Pancreas (tissue), 10 donors: ENCODE data around the gene NUPR1. TPM values are rescaled to one million over a fixed set of nuclear protein-coding genes. Genes with fewer than 3 reads are reported as not detected.

ENCODE experiments used
- ATAC-seq, 4 donors: fragments of 200-7000 bp; cut with Tn5 transposase; one replicate each; pipeline versions ENCODE4 v1.8.0 to v1.9.1; 2020; ENCODE audit warnings: mild to moderate bottlenecking in 4 of 4, moderate library complexity in 4 of 4
- DNase-seq, 6 donors: peaks; one replicate each; pipeline ENCODE4 v3.0.0-alpha.2; 2020
- FAIRE-seq: peaks from 2 replicates; lab custom pipeline; 2012; peaks lifted over from hg19 to GRCh38; lab: Jason Lieb, UNC
- H3K27ac ChIP-seq, 4 donors: fragments of 200-600 bp; sonication (generic); 1 replicate in 3 of 4; 2 replicates in 1 of 4; pipeline versions ENCODE4 v1.5.0 to v1.8.0; 2020
- H3K27me3 ChIP-seq, 4 donors: fragments of 200-600 bp; one replicate each; pipeline ENCODE4 v1.8.0; 2021
- H3K36me3 ChIP-seq, 3 donors: fragments of 200-600 bp; sonication (generic) in 1 of 3; one replicate each; pipeline versions ENCODE4 v1.5.0 to v1.8.0; 2020 to 2021
- H3K4me1 ChIP-seq, 3 donors: fragments of 200-600 bp; one replicate each; pipeline ENCODE4 v1.8.0; 2021
- H3K4me3 ChIP-seq, 4 donors: fragments of 200-600 bp; sonication (generic) in 2 of 4; one replicate each; pipeline versions ENCODE4 v1.5.0 to v1.8.0; 2020 to 2021
- H3K9me3 ChIP-seq, 4 donors: fragments of 200-600 bp; one replicate each; pipeline ENCODE4 v1.8.0; 2021
- CTCF ChIP-seq, 4 donors: fragments of 200-600 bp; sonication (generic) in 3 of 4; IDR thresholded peaks; one replicate each; pipeline versions ENCODE4 v1.5.0 to v1.8.0; 2021; ENCODE audit warnings: antibody characterized with exemption in 4 of 4
- WGBS, 2 donors: extraction: QIAGEN DNeasy Blood & Tissue Kit; methylation state at CpG; one replicate each; pipeline ENCODE4 v1.1.7; 2013; 5-methylcytosine and 5-hydroxymethylcytosine counted together
- intact Hi-C, 3 donors: fragments of 100-400 bp; cut with DNase I; formaldehyde crosslinking; loops; one replicate each; pipeline versions ENCODE4 v1.11.1 to v1.14.2; 2022
- polyA plus RNA-seq, 2 donors: library from polyadenylated mRNA; stranded (reverse); fragments of 200-250 nt; gene quantifications; one replicate each; pipeline ENCODE4 v1.2.3, GENCODE V29; 2013
- total RNA-seq, 6 donors: library from RNA; stranded (reverse); fragmentation: NEBNext Ultra II Directional in 4 of 6; extraction: Animal tissue kit (Norgen Biotek cat#: 25700) in 4 of 6; gene quantifications; one replicate each; pipeline versions ENCODE4 v1.2.1 to v1.2.4, GENCODE V29; 2021 to 2023
- donor health status: healthy with polysubstance abuse.
- donor health status: DM: no; HTN: no; CAD: no; lungs with moderate emphysema.
- donor health status: DM: no; HTN: no; CAD: no.
- donor health status: control.
- donor health status: control.
- donor health status: Bipolar disorder and iron deficiency.
- donor health status: DM: yes; HTN: yes; CAD: no.
- donor health status: DM: no; HTN: no; CAD: no.
- donor health status: DM: no; HTN: no; CAD: no.
- donor health status: DM: yes; HTN: yes; CAD: no.

NUPR1 gene
- total and polyA plus RNA-seq, 8 donors, result 28.9 to 303 (median 128) TPM

- H3K4me1 ChIP-seq, result no peaks in the 10 kb centered on the region
- FAIRE-seq, result no peak
- H3K36me3 ChIP-seq, result no peaks in the 10 kb centered on the region
- no peak overlapping the region for H3K4me3 ChIP-seq
- DNase-seq, result no peak
- no peak overlapping the region for H3K27ac ChIP-seq
- whole genome bisulfite sequencing, 2 donors, result 82 to 86% methylated on average over 21 of the region's 21 CpGs
- ATAC-seq, result no peak
- no peaks in the 10 kb centered on the region for H3K9me3 ChIP-seq
- no peaks in the 10 kb centered on the region for H3K27me3 ChIP-seq
- intact Hi-C loops, result no loop called here
- TF ChIP-seq CTCF (IDR thresholded peaks at IDR 0.05), result no peak
These were observed 26.7 kb downstream of the NUPR1 start for GRCh38 chr16:28511801-28512789.

DNA sequence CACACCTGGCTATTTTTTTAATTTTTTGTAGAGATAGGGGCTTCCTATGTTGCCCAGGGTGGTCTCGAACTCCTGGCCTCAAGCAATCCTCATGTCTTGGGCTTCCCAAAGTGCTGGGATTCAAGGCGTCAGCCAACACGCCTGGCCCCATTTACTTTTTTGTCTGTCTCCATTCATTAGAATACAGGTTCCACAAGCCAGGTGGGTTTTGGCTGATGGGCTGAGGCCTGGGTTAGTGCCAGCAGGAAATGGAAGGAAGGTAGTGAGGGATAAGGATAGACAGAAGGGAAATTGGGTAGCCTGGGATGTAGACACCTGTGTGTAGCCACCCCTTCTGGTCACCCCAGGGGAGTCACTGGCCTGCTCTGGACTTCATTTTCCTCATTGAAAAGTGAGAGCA, 27.7 kb downstream of the NUPR1 start:
- no peak for DNase-seq
- no peaks in the 10 kb centered on the region for H3K27me3 ChIP-seq
- H3K9me3 ChIP-seq, result no peaks in the 10 kb centered on the region
- no peak for ATAC-seq
- no peaks in the 10 kb centered on the region for H3K4me1 ChIP-seq
- FAIRE-seq, result no peak
- no peak overlapping the region for H3K4me3 ChIP-seq
- H3K36me3 ChIP-seq, result no peaks in the 10 kb centered on the region
- intact Hi-C loops, result no loop called here
- no peak for TF ChIP-seq CTCF (IDR thresholded peaks at IDR 0.05)
- H3K27ac ChIP-seq, result no peak overlapping the region
- 79 to 86% methylated on average over 3 of the region's 3 CpGs for WGBS, 2 donors

DNA sequence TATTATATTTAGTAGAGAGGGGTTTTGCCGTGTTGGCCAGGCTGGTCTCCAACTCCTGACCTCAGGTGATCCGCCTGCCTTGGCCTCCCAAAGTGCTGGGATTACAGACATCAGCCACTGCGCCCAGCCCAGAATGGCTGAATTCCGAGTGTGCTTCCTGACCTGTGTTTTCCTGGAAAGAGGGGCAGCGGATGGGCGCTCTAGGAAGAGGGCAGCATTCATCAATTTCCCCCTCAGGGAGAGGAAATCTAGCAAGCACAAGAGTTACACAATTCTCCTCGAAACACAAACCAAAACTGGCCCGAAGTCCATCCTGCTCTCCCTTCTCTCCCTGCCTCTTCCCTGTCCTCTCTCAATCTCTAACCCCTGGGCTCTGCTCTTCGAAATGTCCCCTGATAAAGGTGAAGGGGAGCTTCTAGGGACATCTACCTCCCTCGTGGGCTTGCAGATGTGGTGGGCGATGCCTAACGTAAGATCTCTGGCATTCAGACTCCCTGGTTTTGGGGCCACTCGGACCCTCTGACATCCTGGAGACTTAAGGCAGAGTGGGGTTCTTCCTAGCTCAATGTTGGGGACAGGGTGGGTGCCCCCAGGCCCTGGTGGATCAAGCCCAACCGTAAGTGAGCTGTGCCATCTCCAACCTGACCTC, 33.2 kb downstream of the NUPR1 start:
- 80 to 81% methylated on average over 14 of the region's 14 CpGs for WGBS, 2 donors
- no peak overlapping the region for H3K27ac ChIP-seq

DNA sequence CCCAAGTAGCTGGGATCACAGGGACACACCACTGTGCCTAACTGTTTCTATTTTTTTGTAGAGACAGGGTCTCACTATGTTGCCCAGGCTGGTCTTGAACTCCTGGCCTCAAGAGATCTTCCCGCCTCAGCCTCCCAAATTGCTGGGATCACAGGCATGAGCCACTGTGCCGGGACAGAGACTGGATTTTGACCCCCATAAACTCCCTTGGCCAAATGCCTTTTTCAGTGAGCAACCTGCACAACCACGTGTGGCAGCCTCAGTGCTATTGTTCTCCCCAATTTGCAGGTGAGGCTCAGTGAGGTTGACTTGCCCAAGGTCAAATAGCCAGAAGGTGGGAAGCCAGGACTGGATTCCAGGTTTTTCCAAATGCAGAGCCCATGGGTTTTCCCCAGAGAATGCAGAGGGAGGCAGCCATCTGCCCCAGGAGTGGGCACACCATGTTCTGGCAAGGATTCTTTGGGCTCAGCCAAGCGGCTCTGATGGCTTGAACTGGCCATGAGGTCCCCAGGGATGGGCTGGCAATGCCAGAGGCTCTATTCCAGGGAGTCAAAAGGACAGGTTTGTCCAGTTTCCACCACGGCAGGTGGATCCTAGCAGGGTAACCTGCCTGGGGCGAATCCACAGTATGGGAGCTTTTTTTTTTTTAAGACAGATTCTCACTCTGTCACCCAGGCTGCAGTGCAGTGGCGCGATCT, 33.9 kb downstream of the NUPR1 start:
- H3K4me1 ChIP-seq, result no peaks in the 10 kb centered on the region
- DNase-seq, result no peak
- no peak for FAIRE-seq
- no peak overlapping the region for H3K27ac ChIP-seq
- 52 to 56% methylated on average over 8 of the region's 8 CpGs for WGBS, 2 donors
- H3K9me3 ChIP-seq, result no peaks in the 10 kb centered on the region
- no peak overlapping the region for H3K4me3 ChIP-seq
- ATAC-seq, result peak in 2 of 4 donors; percentile 21 to 45
- TF ChIP-seq CTCF (IDR thresholded peaks at IDR 0.05), result no peak
- no peaks in the 10 kb centered on the region for H3K36me3 ChIP-seq
- intact Hi-C loops, result no loop called here
- H3K27me3 ChIP-seq, result no peaks in the 10 kb centered on the region

More for the DNA sequence above, 33.2 kb downstream of the NUPR1 start:
- TF ChIP-seq CTCF (IDR thresholded peaks at IDR 0.05), result no peak
- FAIRE-seq (no peak), DNase-seq (no peak), ATAC-seq (no peak)
- no peaks in the 10 kb centered on the region for H3K4me1 ChIP-seq
- H3K4me3 ChIP-seq, result no peak overlapping the region
- intact Hi-C loops, result no loop called here
- H3K9me3 ChIP-seq, result no peaks in the 10 kb centered on the region
- no peaks in the 10 kb centered on the region for H3K27me3 ChIP-seq
- no peaks in the 10 kb centered on the region for H3K36me3 ChIP-seq
